ENCODE results near the gene DYNLT3. TPM values are rescaled to one million over a fixed set of nuclear protein-coding genes. Genes with fewer than 3 reads are reported as not detected.

DYNLT3 gene
- total RNA-seq, 2 experiments from 2014 or later: 47.9 to 48.3 TPM

DNA sequence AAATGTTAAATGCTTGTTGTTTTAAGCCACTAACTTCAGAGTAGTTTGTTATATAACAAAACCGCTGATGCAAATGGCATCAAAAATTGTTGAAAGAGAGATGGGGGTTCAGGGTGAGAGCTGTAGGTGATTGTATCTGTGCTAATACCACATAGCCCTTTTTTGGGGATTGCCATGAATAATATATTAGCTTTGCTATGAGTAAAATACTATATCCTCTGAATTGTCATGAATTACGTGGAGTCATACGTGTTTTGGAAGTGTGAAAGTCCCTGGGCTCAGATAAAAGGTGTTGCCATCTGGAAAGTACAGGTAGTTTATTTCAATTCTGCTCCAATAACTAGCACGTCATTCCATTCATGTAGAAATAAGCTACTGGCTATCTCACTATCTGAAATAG lies 30.6 kb downstream of the DYNLT3 start:
- no peak for DNase-seq
- H3K36me3 Mint-ChIP-seq (ENCODE audit: low read depth): no peaks in the 10 kb centered on the region
- Histone ChIP-seq H3K9me3 (ENCODE audit: control insufficient read depth in 1 of 2, insufficient read depth in 1 of 2, low read length in 2 of 2) (no peaks in the 10 kb centered on the region), H3K4me3 (ENCODE audit: low read length) (no peak overlapping the region), H3K27me3 (ENCODE audit: control insufficient read depth in 1 of 2, insufficient read depth in 2 of 2, low read length in 2 of 2) (no peaks in the 10 kb centered on the region), H3K27ac (ENCODE audit: low read depth in 1 of 2, low read length in 2 of 2) (no peak overlapping the region), H3K36me3 (ENCODE audit: insufficient read depth, low read length) (no peaks in the 10 kb centered on the region), H3K4me1 (ENCODE audit: insufficient read depth, low read length) (no peaks in the 10 kb centered on the region)
- H3K27me3 Mint-ChIP-seq: no peaks in the 10 kb centered on the region
- ChIA-PET CTCF (no interaction called here), POLR2A (no interaction called here)
- ATAC-seq (ENCODE audit: poor library complexity): no peak
- TF ChIP-seq, protein P1, sequence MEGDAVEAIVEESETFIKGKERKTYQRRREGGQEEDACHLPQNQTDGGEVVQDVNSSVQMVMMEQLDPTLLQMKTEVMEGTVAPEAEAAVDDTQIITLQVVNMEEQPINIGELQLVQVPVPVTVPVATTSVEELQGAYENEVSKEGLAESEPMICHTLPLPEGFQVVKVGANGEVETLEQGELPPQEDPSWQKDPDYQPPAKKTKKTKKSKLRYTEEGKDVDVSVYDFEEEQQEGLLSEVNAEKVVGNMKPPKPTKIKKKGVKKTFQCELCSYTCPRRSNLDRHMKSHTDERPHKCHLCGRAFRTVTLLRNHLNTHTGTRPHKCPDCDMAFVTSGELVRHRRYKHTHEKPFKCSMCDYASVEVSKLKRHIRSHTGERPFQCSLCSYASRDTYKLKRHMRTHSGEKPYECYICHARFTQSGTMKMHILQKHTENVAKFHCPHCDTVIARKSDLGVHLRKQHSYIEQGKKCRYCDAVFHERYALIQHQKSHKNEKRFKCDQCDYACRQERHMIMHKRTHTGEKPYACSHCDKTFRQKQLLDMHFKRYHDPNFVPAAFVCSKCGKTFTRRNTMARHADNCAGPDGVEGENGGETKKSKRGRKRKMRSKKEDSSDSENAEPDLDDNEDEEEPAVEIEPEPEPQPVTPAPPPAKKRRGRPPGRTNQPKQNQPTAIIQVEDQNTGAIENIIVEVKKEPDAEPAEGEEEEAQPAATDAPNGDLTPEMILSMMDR (IDR thresholded peaks at IDR 0.05): no peak
- no peaks in the 10 kb centered on the region for H3K4me1 Mint-ChIP-seq (ENCODE audit: low read depth)
- intact Hi-C loops (cut with DNase I, micrococcal nuclease): no loop called here
- no peak overlapping the region for H3K4me3 Mint-ChIP-seq
- H3K27ac Mint-ChIP-seq: no peak overlapping the region
- H3K9me3 Mint-ChIP-seq: no peaks in the 10 kb centered on the region

DNA sequence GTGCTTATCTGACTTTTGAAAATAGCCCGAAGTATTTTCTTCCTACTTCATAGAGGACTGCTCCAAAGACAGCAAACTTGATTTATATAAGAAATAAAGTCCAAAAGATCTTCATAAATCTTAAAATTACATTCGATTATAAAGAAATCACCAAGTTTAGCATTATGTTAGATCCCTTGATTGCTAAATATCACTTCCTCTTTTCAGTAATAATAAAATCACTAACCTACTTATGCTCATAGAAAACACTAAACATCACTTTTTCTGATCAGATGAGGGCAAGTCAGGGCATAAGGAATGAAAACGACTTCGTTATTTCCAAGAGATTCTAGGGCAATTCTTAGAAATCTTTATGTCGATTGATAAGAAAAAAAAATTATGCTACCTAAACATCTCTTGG lies 32.0 kb downstream of the DYNLT3 start:
- no peak overlapping the region for H3K4me3 ChIP-seq (ENCODE audit: low read length)
- H3K9me3 ChIP-seq (ENCODE audit: control insufficient read depth in 1 of 2, insufficient read depth in 1 of 2, low read length in 2 of 2): no peaks in the 10 kb centered on the region
- Mint-ChIP-seq H3K27ac (no peak overlapping the region), H3K36me3 (ENCODE audit: low read depth) (no peaks in the 10 kb centered on the region), H3K4me3 (no peak overlapping the region), H3K9me3 (no peaks in the 10 kb centered on the region), H3K27me3 (no peaks in the 10 kb centered on the region), H3K4me1 (ENCODE audit: low read depth) (no peaks in the 10 kb centered on the region)
- POLR2A ChIA-PET: no interaction called here
- no peaks in the 10 kb centered on the region for H3K4me1 ChIP-seq (ENCODE audit: insufficient read depth, low read length)
- CTCF ChIA-PET: no interaction called here
- DNase-seq: no peak
- H3K36me3 ChIP-seq (ENCODE audit: insufficient read depth, low read length): no peaks in the 10 kb centered on the region
- H3K27ac ChIP-seq (ENCODE audit: low read depth in 1 of 2, low read length in 2 of 2): no peak overlapping the region
- ATAC-seq (ENCODE audit: poor library complexity): no peak
- H3K27me3 ChIP-seq (ENCODE audit: control insufficient read depth in 1 of 2, insufficient read depth in 2 of 2, low read length in 2 of 2): no peaks in the 10 kb centered on the region
- intact Hi-C loops (cut with DNase I, micrococcal nuclease): no loop called here
- TF ChIP-seq, protein P1 (IDR thresholded peaks at IDR 0.05): no peak

DNA sequence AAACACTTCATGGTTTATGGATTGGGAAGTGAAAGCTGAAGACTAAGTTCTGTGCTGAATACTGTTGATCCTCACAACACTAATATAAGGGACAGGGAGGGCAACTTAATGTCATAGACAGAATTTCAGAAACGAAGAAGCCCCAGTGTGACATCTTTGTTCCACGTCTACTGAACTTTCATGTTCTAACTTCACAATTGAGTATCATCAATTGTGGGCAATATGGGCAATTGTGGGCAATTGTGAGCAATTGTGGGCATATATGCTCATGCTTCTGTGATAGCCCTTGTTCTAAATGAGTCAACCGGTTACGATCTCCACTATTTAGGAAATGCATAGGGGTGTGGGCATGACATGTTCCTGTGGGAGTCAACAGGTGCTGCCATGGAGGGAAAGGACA lies 33.8 kb downstream of the DYNLT3 start:
- no peaks in the 10 kb centered on the region for H3K36me3 ChIP-seq (ENCODE audit: insufficient read depth, low read length)
- POLR2A ChIA-PET: no interaction called here
- intact Hi-C loops (cut with DNase I, micrococcal nuclease): no loop called here
- no peaks in the 10 kb centered on the region for H3K4me1 ChIP-seq (ENCODE audit: insufficient read depth, low read length)
- no peak overlapping the region for H3K4me3 Mint-ChIP-seq
- CTCF ChIA-PET: no interaction called here
- H3K9me3 ChIP-seq (ENCODE audit: control insufficient read depth in 1 of 2, insufficient read depth in 1 of 2, low read length in 2 of 2): no peaks in the 10 kb centered on the region
- H3K4me3 ChIP-seq (ENCODE audit: low read length): no peak overlapping the region
- H3K27me3 Mint-ChIP-seq: no peaks in the 10 kb centered on the region
- TF ChIP-seq, protein P1 (IDR thresholded peaks at IDR 0.05): no peak
- no peaks in the 10 kb centered on the region for H3K9me3 Mint-ChIP-seq
- no peaks in the 10 kb centered on the region for H3K36me3 Mint-ChIP-seq (ENCODE audit: low read depth)
- no peak overlapping the region for H3K27ac ChIP-seq (ENCODE audit: low read depth in 1 of 2, low read length in 2 of 2)
- DNase-seq: no peak
- H3K4me1 Mint-ChIP-seq (ENCODE audit: low read depth): no peaks in the 10 kb centered on the region
- H3K27ac Mint-ChIP-seq: no peak overlapping the region
- no peak for ATAC-seq (ENCODE audit: poor library complexity)
- H3K27me3 ChIP-seq (ENCODE audit: control insufficient read depth in 1 of 2, insufficient read depth in 2 of 2, low read length in 2 of 2): no peaks in the 10 kb centered on the region

All from CD4-positive, alpha-beta T cell (primary cell).